Measurements from ENCODE around the gene BASP1. TPM values are rescaled to one million over a fixed set of nuclear protein-coding genes. Genes with fewer than 3 reads are reported as not detected.

BASP1 gene
- total and polyA plus RNA-seq, 2 experiments from 2014 or later, result 87.5 to 114 TPM

DNA sequence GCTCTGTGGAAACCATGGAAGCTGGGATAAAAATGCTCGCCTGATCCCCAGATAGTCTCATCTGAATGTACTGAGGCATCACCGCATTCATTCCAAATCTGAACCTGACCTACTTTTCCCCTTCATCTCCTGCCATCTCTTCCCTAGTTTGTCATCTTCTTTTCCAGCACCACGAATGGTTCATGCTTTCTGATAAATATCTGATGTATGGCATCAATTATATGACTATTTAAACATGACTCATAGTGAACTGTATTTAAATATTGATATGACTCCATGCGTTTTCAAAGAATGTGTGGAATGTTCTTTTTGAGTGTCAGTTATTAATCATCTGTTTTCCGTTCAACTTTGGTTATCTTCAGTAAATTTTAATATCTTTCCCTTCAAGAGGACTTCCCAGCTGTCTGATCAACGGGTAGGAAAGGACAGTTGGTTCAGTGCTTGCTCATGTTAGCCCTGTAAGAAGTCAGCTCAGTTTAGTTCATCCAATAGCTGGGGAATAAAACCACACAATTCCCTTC lies 21.1 kb downstream of the BASP1 start (continued):
- TF ChIP-seq, protein P1, sequence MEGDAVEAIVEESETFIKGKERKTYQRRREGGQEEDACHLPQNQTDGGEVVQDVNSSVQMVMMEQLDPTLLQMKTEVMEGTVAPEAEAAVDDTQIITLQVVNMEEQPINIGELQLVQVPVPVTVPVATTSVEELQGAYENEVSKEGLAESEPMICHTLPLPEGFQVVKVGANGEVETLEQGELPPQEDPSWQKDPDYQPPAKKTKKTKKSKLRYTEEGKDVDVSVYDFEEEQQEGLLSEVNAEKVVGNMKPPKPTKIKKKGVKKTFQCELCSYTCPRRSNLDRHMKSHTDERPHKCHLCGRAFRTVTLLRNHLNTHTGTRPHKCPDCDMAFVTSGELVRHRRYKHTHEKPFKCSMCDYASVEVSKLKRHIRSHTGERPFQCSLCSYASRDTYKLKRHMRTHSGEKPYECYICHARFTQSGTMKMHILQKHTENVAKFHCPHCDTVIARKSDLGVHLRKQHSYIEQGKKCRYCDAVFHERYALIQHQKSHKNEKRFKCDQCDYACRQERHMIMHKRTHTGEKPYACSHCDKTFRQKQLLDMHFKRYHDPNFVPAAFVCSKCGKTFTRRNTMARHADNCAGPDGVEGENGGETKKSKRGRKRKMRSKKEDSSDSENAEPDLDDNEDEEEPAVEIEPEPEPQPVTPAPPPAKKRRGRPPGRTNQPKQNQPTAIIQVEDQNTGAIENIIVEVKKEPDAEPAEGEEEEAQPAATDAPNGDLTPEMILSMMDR (conservative IDR thresholded peaks at IDR 0.05; ENCODE audit: low read depth in 2 of 2), result no peak
- TF ChIP-seq NANOG (IDR thresholded peaks at IDR 0.05; ENCODE audit: borderline replicate concordance) (no peak), JUNB (IDR thresholded peaks at IDR 0.05; ENCODE audit: unreplicated experiment) (no peak), ZNF331 (CRISPR knock-in tag; IDR thresholded peaks at IDR 0.05; ENCODE audit: low read depth) (no peak), EZH2 (IDR thresholded peaks at IDR 0.05; ENCODE audit: low read depth, unreplicated experiment) (no peak), STAT1 (IDR thresholded peaks at IDR 0.05; ENCODE audit: unreplicated experiment) (no peak), ETS1 (IDR thresholded peaks at IDR 0.05) (no peak), POLR2AphosphoS5 (IDR thresholded peaks at IDR 0.05; ENCODE audit: low read depth) (no peak)

GRCh38 chr5:17239953-17240352 lies 22.5 kb downstream of the BASP1 start:
- Mint-ChIP-seq H3K27me3 (ENCODE audit: insufficient read depth, low read depth, poor library complexity) (no peaks in the 10 kb centered on the region), H3K4me3 (no peak overlapping the region), H3K9me3 (no peaks in the 10 kb centered on the region), H3K27ac (no peak overlapping the region), H3K4me1 (peaks cover 15% of the 10 kb centered on the region), H3K36me3 (ENCODE audit: low read depth) (peaks cover 7% of the 10 kb centered on the region)
- H3K79me2 ChIP-seq (replicated peaks; ENCODE audit: insufficient read depth), result peaks cover 100% of the 10 kb centered on the region
- H3K4me2 ChIP-seq, result no peak overlapping the region
- no peaks in the 10 kb centered on the region for H3K36me3 ChIP-seq (ENCODE audit: insufficient read depth)
- no peak overlapping the region for H3K27ac ChIP-seq (ENCODE audit: low read depth)
- no peak overlapping the region for H3K4me3 ChIP-seq
- no peak for DNase-seq (ENCODE audit: low spot score)
- H4K20me1 ChIP-seq (replicated peaks; ENCODE audit: insufficient read depth), result peaks cover 26% of the 10 kb centered on the region
- no peaks in the 10 kb centered on the region for H3K9me2 ChIP-seq (ENCODE audit: insufficient read depth)
- H3K27me3 ChIP-seq (ENCODE audit: insufficient read depth), result no peaks in the 10 kb centered on the region
- peaks cover 15% of the 10 kb centered on the region for H3K4me1 ChIP-seq (ENCODE audit: insufficient read depth)
- no peak for ATAC-seq
- H3F3A ChIP-seq (replicated peaks; ENCODE audit: low read depth), result no peaks in the 10 kb centered on the region
- H2AFZ ChIP-seq, result no peak overlapping the region
- TF ChIP-seq CREB1 (CRISPR knock-in tag; IDR thresholded peaks at IDR 0.05; ENCODE audit: low read depth), result no peak
- no peak for TF ChIP-seq ZNF331 (CRISPR knock-in tag; IDR thresholded peaks at IDR 0.05; ENCODE audit: low read depth)
- TF ChIP-seq JUNB (IDR thresholded peaks at IDR 0.05; ENCODE audit: unreplicated experiment), result no peak
- no peak for TF ChIP-seq EZH2phosphoT487 (IDR thresholded peaks at IDR 0.05; ENCODE audit: unreplicated experiment)
- TF ChIP-seq, protein P2, sequence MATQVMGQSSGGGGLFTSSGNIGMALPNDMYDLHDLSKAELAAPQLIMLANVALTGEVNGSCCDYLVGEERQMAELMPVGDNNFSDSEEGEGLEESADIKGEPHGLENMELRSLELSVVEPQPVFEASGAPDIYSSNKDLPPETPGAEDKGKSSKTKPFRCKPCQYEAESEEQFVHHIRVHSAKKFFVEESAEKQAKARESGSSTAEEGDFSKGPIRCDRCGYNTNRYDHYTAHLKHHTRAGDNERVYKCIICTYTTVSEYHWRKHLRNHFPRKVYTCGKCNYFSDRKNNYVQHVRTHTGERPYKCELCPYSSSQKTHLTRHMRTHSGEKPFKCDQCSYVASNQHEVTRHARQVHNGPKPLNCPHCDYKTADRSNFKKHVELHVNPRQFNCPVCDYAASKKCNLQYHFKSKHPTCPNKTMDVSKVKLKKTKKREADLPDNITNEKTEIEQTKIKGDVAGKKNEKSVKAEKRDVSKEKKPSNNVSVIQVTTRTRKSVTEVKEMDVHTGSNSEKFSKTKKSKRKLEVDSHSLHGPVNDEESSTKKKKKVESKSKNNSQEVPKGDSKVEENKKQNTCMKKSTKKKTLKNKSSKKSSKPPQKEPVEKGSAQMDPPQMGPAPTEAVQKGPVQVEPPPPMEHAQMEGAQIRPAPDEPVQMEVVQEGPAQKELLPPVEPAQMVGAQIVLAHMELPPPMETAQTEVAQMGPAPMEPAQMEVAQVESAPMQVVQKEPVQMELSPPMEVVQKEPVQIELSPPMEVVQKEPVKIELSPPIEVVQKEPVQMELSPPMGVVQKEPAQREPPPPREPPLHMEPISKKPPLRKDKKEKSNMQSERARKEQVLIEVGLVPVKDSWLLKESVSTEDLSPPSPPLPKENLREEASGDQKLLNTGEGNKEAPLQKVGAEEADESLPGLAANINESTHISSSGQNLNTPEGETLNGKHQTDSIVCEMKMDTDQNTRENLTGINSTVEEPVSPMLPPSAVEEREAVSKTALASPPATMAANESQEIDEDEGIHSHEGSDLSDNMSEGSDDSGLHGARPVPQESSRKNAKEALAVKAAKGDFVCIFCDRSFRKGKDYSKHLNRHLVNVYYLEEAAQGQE (IDR thresholded peaks at IDR 0.05; ENCODE audit: unreplicated experiment), result no peak
- no peak for TF ChIP-seq NANOG (IDR thresholded peaks at IDR 0.05; ENCODE audit: borderline replicate concordance)
- TF ChIP-seq ZNF462 (CRISPR knock-in tag; IDR thresholded peaks at IDR 0.05), result no peak
- TF ChIP-seq EZH2 (IDR thresholded peaks at IDR 0.05; ENCODE audit: low read depth, unreplicated experiment), result no peak
- TF ChIP-seq POLR2AphosphoS5 (IDR thresholded peaks at IDR 0.05; ENCODE audit: low read depth), result no peak

All from GM23338 (cell line).